Erythroblast (primary cell): ENCODE data around the gene NTF3.

Experiments used
- GATA1 ChIP-seq: IDR thresholded peaks from 2 replicates; pipeline ENCODE4 v1.6.1; 2011; ENCODE audit warnings: low read depth, mild to moderate bottlenecking, control low read depth, low read length, moderate library complexity
- POLR2A ChIP-seq: IDR thresholded peaks from 2 replicates; pipeline ENCODE4 v1.6.1; 2011; ENCODE audit warnings: mild to moderate bottlenecking, low read length

DNA sequence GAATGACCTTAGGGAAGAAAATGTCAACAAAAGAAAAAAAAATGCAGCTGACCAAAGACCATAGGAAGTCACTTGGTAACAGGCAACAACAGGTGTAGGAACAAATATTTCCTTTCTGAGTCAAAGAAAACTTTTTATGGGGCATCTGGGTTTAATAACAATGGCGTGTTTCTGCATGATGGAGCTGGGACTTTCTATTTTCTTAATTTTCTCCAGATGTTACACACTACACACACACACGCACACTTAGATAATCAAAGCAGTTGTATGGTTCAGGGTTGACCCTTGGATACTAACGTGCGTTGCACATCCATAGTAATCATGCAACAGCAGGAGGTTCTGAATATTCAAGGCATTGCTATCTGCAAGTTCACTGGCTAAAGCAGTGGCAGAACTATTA, 47.9 kb upstream of the NTF3 start:
- no peak for TF ChIP-seq POLR2A
- no peak for TF ChIP-seq GATA1
